Neuron (in vitro differentiated cells): ENCODE results near the gene YEATS4.

ENCODE experiments used
- H2AFZ ChIP-seq: one replicate; pipeline ENCODE4 v1.6.1; 2013; ENCODE audit warnings: low read depth, mild to moderate bottlenecking, inconsistent platforms, low read length, moderate library complexity
- H3K27me3 ChIP-seq: one replicate; pipeline ENCODE4 v1.6.1; 2013; ENCODE audit warnings: low read length; ENCODE audit not compliant: insufficient read depth
- H3K36me3 ChIP-seq: one replicate; pipeline ENCODE4 v1.6.1; 2013; ENCODE audit warnings: low read length; ENCODE audit not compliant: insufficient read depth
- H3K4me1 ChIP-seq: one replicate; pipeline ENCODE4 v1.6.1; 2013; ENCODE audit warnings: low read length; ENCODE audit not compliant: insufficient read depth
- H3K4me3 ChIP-seq: 2 replicates; pipeline ENCODE4 v1.5.1; 2013; ENCODE audit warnings: mild to moderate bottlenecking, low read length, moderate library complexity
- H3K9me3 ChIP-seq: one replicate; pipeline ENCODE4 v1.6.1; 2013; ENCODE audit warnings: low read length

YEATS4 gene

GRCh38 chr12:69331909-69332684, 27.4 kb upstream of the YEATS4 start:
- H3K4me3 ChIP-seq, result no peak overlapping the region
- H2AFZ ChIP-seq, result no peak overlapping the region
- H3K9me3 ChIP-seq, result no peaks in the 10 kb centered on the region

GRCh38 chr12:69332815-69333358, 26.7 kb upstream of the YEATS4 start:
- H2AFZ ChIP-seq, result no peak overlapping the region

More at GRCh38 chr12:69331909-69332684, 27.4 kb upstream of the YEATS4 start:
- peaks cover 6% of the 10 kb centered on the region for H3K4me1 ChIP-seq
- H3K36me3 ChIP-seq, result no peaks in the 10 kb centered on the region
- peaks cover 29% of the 10 kb centered on the region for H3K27me3 ChIP-seq

DNA sequence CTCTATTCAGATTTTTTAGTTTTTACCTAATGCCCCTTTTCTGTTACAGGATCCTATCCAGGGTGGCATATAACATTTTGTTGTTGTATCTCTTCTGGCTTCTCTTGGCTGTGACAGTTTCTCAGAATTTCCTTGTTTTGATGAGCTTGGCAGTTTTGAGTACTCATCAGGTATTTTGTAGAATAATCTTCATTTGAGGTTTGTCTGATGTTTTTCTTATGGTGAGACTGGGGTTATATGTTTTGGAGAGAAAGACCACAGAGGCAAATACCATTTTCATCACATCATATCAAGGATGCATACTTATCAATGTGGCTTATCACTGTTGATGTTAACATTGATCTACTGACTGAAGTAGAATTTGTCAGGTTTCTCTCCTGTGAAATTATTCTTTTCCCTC, 25.4 kb upstream of the YEATS4 start:
- H3K4me3 ChIP-seq, result no peak overlapping the region
- peaks cover 32% of the 10 kb centered on the region for H3K27me3 ChIP-seq
- H3K4me1 ChIP-seq, result peaks cover 6% of the 10 kb centered on the region
- no peaks in the 10 kb centered on the region for H3K36me3 ChIP-seq
- H2AFZ ChIP-seq, result no peak overlapping the region
- H3K9me3 ChIP-seq, result no peaks in the 10 kb centered on the region

More at GRCh38 chr12:69332815-69333358, 26.7 kb upstream of the YEATS4 start:
- Histone ChIP-seq H3K4me1 (peaks cover 6% of the 10 kb centered on the region), H3K4me3 (no peak overlapping the region), H3K9me3 (no peaks in the 10 kb centered on the region), H3K27me3 (peaks cover 32% of the 10 kb centered on the region), H3K36me3 (no peaks in the 10 kb centered on the region)

GRCh38 chr12:69337311-69338090, 22.0 kb upstream of the YEATS4 start:
- no peak overlapping the region for H3K4me3 ChIP-seq
- H3K27me3 ChIP-seq, result peaks cover 12% of the 10 kb centered on the region
- no peaks in the 10 kb centered on the region for H3K9me3 ChIP-seq
- H2AFZ ChIP-seq, result no peak overlapping the region
- no peaks in the 10 kb centered on the region for H3K4me1 ChIP-seq
- no peaks in the 10 kb centered on the region for H3K36me3 ChIP-seq

GRCh38 chr12:69338120-69338859, 21.3 kb upstream of the YEATS4 start:
- Histone ChIP-seq H3K4me1 (no peaks in the 10 kb centered on the region), H2AFZ (no peak overlapping the region), H3K9me3 (no peaks in the 10 kb centered on the region), H3K4me3 (no peak overlapping the region), H3K36me3 (no peaks in the 10 kb centered on the region), H3K27me3 (peaks cover 17% of the 10 kb centered on the region)

- Histone ChIP-seq H2AFZ (no peak overlapping the region), H3K4me3 (no peak overlapping the region), H3K27me3 (peaks cover 17% of the 10 kb centered on the region), H3K9me3 (no peaks in the 10 kb centered on the region), H3K4me1 (no peaks in the 10 kb centered on the region), H3K36me3 (no peaks in the 10 kb centered on the region)
Measured at GRCh38 chr12:69338936-69339335, 20.6 kb upstream of the YEATS4 start.

DNA sequence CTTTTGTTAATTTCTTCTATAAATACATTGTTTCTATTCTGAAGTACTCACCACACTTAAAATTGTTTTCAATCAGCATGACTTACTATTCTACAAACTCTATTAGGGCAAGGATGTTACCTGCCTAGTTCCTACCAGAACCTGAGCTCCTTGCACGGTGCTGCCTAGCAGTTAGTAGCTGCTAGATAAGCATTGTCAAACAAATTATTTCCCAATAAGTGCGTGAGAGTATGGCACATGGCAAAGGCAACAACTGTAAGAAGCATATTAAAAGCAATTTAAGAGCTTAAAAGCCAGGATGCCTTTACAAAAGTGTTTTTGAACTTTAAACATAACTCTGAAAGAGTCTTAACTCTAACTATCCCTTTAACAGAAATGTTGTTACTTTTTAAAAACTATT, 19.5 kb upstream of the YEATS4 start:
- no peaks in the 10 kb centered on the region for H3K4me1 ChIP-seq

GRCh38 chr12:69341328-69341727, 18.2 kb upstream of the YEATS4 start:
- Histone ChIP-seq H3K36me3 (no peaks in the 10 kb centered on the region), H2AFZ (no peak overlapping the region), H3K4me3 (no peak overlapping the region), H3K4me1 (no peaks in the 10 kb centered on the region), H3K27me3 (peaks cover 14% of the 10 kb centered on the region), H3K9me3 (no peaks in the 10 kb centered on the region)

More for the DNA sequence above, 19.5 kb upstream of the YEATS4 start:
- H3K4me3 ChIP-seq, result no peak overlapping the region
- no peak overlapping the region for H2AFZ ChIP-seq
- H3K9me3 ChIP-seq, result no peaks in the 10 kb centered on the region
- peaks cover 14% of the 10 kb centered on the region for H3K27me3 ChIP-seq
- H3K36me3 ChIP-seq, result no peaks in the 10 kb centered on the region

DNA sequence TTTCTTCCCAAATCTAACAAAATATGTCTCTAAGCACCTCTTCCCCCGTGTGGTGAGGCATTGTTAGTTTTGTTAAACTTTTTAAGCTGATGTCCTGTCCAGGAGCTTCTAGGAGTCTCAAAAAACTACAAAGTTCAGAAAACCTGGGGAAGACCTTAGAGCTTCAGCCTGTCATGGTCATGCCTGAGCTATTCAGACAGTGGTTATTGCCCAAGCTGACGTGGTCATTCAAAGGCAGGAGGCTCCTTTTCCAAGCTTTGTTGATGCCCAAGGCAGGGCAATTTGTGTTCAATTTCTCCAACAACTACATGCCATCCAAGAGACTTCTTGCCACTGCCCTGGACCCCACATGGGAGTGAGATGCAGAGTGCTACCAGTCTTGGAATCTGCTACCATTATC, 17.1 kb upstream of the YEATS4 start:
- Histone ChIP-seq H3K4me3 (no peak overlapping the region), H3K36me3 (no peaks in the 10 kb centered on the region), H3K4me1 (no peaks in the 10 kb centered on the region), H3K27me3 (peaks cover 11% of the 10 kb centered on the region), H3K9me3 (no peaks in the 10 kb centered on the region), H2AFZ (no peak overlapping the region)

GRCh38 chr12:69343357-69343756, 16.2 kb upstream of the YEATS4 start:
- Histone ChIP-seq H3K27me3 (peaks cover 11% of the 10 kb centered on the region), H2AFZ (no peak overlapping the region), H3K36me3 (no peaks in the 10 kb centered on the region), H3K9me3 (no peaks in the 10 kb centered on the region), H3K4me1 (no peaks in the 10 kb centered on the region), H3K4me3 (no peak overlapping the region)

- Histone ChIP-seq H3K36me3 (no peaks in the 10 kb centered on the region), H3K4me1 (no peaks in the 10 kb centered on the region), H3K27me3 (peaks cover 11% of the 10 kb centered on the region), H3K9me3 (no peaks in the 10 kb centered on the region), H2AFZ (no peak overlapping the region), H3K4me3 (no peak overlapping the region)
Measured at GRCh38 chr12:69343885-69344612, 15.5 kb upstream of the YEATS4 start.

DNA sequence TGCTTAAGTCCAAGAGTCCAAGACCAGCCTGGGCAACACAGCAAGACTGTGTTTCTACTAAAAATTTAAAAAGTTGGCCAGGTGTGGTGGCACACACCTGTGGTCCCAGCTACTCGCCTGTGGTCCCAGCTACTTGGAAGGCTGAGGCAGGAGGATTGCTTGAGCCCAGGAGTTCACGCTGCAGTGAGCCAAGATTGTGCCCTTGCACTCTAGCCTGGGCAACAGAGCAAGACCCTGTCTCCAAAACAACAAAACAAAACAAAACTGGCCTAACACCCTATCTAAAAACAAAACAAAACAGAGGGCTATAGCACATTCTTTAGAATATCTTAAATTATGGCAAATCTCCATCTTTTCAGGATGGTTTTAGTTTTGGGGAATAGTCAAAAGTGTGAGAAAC, 14.5 kb upstream of the YEATS4 start:
- no peaks in the 10 kb centered on the region for H3K4me1 ChIP-seq
- peaks cover 11% of the 10 kb centered on the region for H3K27me3 ChIP-seq
- no peaks in the 10 kb centered on the region for H3K9me3 ChIP-seq
- H3K4me3 ChIP-seq, result no peak overlapping the region
- H3K36me3 ChIP-seq, result no peaks in the 10 kb centered on the region
- no peak overlapping the region for H2AFZ ChIP-seq
